22Rv1 (cell line): ENCODE measurements around the gene LAMA5.

Experiments
- ZFX ChIP-seq: fragments of 450-650 bp; IDR thresholded peaks from 2 replicates; pipeline ENCODE4 v1.6.1; 2017; ENCODE audit warnings: antibody characterized with exemption, borderline replicate concordance
- TF ChIP-seq, protein P1 (sequence below): fragments of 450-650 bp; IDR thresholded peaks from 2 replicates; pipeline ENCODE4 v1.5.1; 2017; ENCODE audit warnings: mild to moderate bottlenecking

DNA sequence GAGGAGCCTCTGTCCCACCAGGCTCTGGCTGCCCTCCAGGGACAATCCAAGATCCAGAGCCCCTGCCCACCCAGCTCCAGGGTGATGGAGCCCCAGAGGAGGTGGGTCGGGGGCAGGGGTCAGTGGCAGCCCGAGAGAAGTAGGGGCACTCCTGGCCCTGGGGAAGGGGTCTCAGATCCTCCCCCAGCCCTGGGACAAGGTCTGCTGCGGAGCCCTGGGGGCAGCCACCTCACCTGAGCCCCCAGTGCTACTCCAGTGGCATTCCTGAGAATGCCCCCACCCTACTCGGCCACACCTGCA, 2.7 kb upstream of the LAMA5 start:
- TF ChIP-seq, protein P1, sequence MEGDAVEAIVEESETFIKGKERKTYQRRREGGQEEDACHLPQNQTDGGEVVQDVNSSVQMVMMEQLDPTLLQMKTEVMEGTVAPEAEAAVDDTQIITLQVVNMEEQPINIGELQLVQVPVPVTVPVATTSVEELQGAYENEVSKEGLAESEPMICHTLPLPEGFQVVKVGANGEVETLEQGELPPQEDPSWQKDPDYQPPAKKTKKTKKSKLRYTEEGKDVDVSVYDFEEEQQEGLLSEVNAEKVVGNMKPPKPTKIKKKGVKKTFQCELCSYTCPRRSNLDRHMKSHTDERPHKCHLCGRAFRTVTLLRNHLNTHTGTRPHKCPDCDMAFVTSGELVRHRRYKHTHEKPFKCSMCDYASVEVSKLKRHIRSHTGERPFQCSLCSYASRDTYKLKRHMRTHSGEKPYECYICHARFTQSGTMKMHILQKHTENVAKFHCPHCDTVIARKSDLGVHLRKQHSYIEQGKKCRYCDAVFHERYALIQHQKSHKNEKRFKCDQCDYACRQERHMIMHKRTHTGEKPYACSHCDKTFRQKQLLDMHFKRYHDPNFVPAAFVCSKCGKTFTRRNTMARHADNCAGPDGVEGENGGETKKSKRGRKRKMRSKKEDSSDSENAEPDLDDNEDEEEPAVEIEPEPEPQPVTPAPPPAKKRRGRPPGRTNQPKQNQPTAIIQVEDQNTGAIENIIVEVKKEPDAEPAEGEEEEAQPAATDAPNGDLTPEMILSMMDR, result no peak
- no peak for TF ChIP-seq ZFX
